Peyer's patch (tissue), 4 donors: ENCODE results near the gene FNDC3B.

Experiments
- CTCF ChIP-seq, 6 experiments: fragments of 450-650 bp in 4 of 6; fragments of 200-600 bp in 2 of 6; sonication (generic) in 1 of 6; IDR thresholded peaks; one replicate each; pipeline ENCODE4 v1.5.1; 2017 to 2019; ENCODE audit warnings: antibody characterized with exemption in 6 of 6, mild to moderate bottlenecking in 3 of 6, moderate library complexity in 1 of 6
- POLR2A ChIP-seq, 2 donors: fragments of 450-650 bp; IDR thresholded peaks; one replicate each; pipeline ENCODE4 v1.5.1; 2017; ENCODE audit warnings: antibody characterized with exemption in 2 of 2, mild to moderate bottlenecking in 2 of 2, moderate library complexity in 2 of 2

DNA sequence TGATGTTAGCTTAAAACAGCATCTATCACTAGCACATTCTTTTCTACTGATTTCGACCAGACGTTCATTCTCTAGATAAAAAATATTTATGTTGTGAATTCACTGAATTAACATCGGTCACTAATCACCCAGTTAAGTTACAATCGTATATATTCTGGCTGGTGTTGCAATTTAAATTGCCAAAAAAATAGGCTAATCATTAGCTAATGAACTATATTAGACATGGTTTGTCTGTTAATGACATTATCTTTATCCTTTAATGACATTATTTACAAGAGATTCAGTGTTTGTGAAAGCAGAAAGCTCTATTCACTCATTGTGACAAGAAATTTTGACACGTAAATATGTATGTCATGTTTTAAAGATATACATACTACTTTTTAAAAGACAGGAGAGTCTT lies 402.2 kb downstream of the FNDC3B start:
- TF ChIP-seq CTCF (IDR thresholded peaks at IDR 0.05), result no peak
- TF ChIP-seq POLR2A (IDR thresholded peaks at IDR 0.05), result no peak
